K562 (cell line): ENCODE data around the gene C16orf96. TPM values are rescaled to one million over a fixed set of nuclear protein-coding genes. Genes with fewer than 3 reads are reported as not detected.

ENCODE experiments used
- ARNT ChIP-seq, 2 experiments: fragments of 450-650 bp; IDR thresholded peaks; 2 replicates each; pipeline ENCODE4 v1.6.1; 2016; ENCODE audit warnings: mild to moderate bottlenecking in 1 of 2
- BHLHE40 ChIP-seq: IDR thresholded peaks from 2 replicates; pipeline ENCODE4 v1.6.1; 2011; ENCODE audit warnings: low read length, improper control_type of control experiment
- C11orf30 ChIP-seq: fragments of 450-650 bp; IDR thresholded peaks from 2 replicates; pipeline ENCODE4 v1.6.1; 2016; ENCODE audit warnings: low read depth, mild to moderate bottlenecking
- FOXM1 ChIP-seq, 2 experiments: fragments of 450-650 bp in 1 of 2; sonication (generic) in 1 of 2; formaldehyde crosslinking in 1 of 2; IDR thresholded peaks; 2 replicates each; pipeline versions ENCODE4 v1.6.1 to v1.9.0; 2017 to 2022; ENCODE audit warnings: low read depth in 2 of 2, mild to moderate bottlenecking in 2 of 2, missing genetic modification reagents in 1 of 2, moderate library complexity in 1 of 2
- MYBL2 ChIP-seq, 2 experiments: fragments of 450-650 bp in 1 of 2; sonication (generic) in 1 of 2; formaldehyde crosslinking in 1 of 2; IDR thresholded peaks; 2 replicates each; pipeline versions ENCODE4 v1.6.1 to v1.8.1; 2017 to 2022; ENCODE audit warnings: borderline replicate concordance in 1 of 2, inconsistent platforms in 1 of 2, low read depth in 1 of 2, mild to moderate bottlenecking in 1 of 2, missing genetic modification reagents in 1 of 2, moderate library complexity in 1 of 2
- PML ChIP-seq: IDR thresholded peaks from 2 replicates; pipeline ENCODE4 v1.6.1; 2012; ENCODE audit warnings: low read length, inconsistent platforms
- RCOR1 ChIP-seq, 2 experiments: IDR thresholded peaks; 2 replicates each; pipeline ENCODE4 v1.6.1; 2012; ENCODE audit warnings: low read depth in 2 of 2, low read length in 2 of 2, borderline replicate concordance in 1 of 2, improper control_type of control experiment in 1 of 2
- SREBF1 ChIP-seq: fragments of 150-350 bp; IDR thresholded peaks from 2 replicates; pipeline ENCODE4 v1.6.1; 2014; ENCODE audit warnings: antibody characterized with exemption, low read depth, low read length, borderline replicate concordance
- SRF ChIP-seq, 2 experiments: fragments of 250-450, 450-650 bp in 1 of 2; sonication (Bioruptor Pico) in 1 of 2; sonication (generic) in 1 of 2; formaldehyde crosslinking; IDR thresholded peaks; 2 replicates each; pipeline versions ENCODE4 v1.5.0 to v1.5.1; 2020 to 2022; ENCODE audit warnings: mild to moderate bottlenecking in 1 of 2, missing genetic modification reagents in 1 of 2
- SRSF7 ChIP-seq: fragments of 200-400 bp; formaldehyde crosslinking; optimal IDR thresholded peaks from 2 replicates; pipeline ENCODE3; 2017; ENCODE audit warnings: mild to moderate bottlenecking, low read depth, low read length
- ZC3H8 ChIP-seq: fragments of 450-650 bp; IDR thresholded peaks from 2 replicates; pipeline ENCODE4 v1.6.1; 2017
- ZNF696 ChIP-seq: fragments of 250-450 bp; sonication (Bioruptor Pico); conservative IDR thresholded peaks from 2 replicates; pipeline ENCODE4 v1.4.0; 2020; ENCODE audit warnings: mild to moderate bottlenecking, moderate library complexity
- ZNF699 ChIP-seq: fragments of 250-450 bp; sonication (Bioruptor Pico); IDR thresholded peaks from 2 replicates; pipeline ENCODE4 v1.8.0; 2021; ENCODE audit warnings: mild to moderate bottlenecking, moderate library complexity; ENCODE audit not compliant: insufficient replicate concordance
- ZNF766 ChIP-seq: fragments of 200-800 bp; sonication (Bioruptor generic); conservative IDR thresholded peaks from 2 replicates; pipeline ENCODE4 v1.6.1; 2016; ENCODE audit warnings: missing genetic modification characterization, missing compliant biosample characterization
- ZNF780A ChIP-seq: fragments of 250-450 bp; sonication (Bioruptor Pico); IDR thresholded peaks from 2 replicates; pipeline ENCODE4 v1.5.0; 2021; ENCODE audit warnings: mild to moderate bottlenecking
- polyA plus RNA-seq, 8 experiments: library from polyadenylated mRNA; depleted of rRNA in 4 of 8; stranded (reverse) in 5 of 8; unstranded in 3 of 8; fragments of >200 nt; fragmentation: Nextera tagmentation in 2 of 8; fragmentation: Illumina TruSeq in 1 of 8; extraction: Ambion mirVana in 2 of 8; extraction: Trizol in 1 of 8; gene quantifications; 2 replicates each; pipeline versions ENCODE4 v1.2.1 to v1.2.3, GENCODE V29; 2011 to 2014; ENCODE audit warnings: inconsistent platforms in 1 of 8, missing spikeins in 1 of 8
- total RNA-seq, 7 experiments: library from RNA; depleted of rRNA in 6 of 7; stranded (reverse); fragments of >200 nt in 6 of 7; fragmentation: Illumina TruSeq in 2 of 7; extraction: Trizol in 2 of 7; gene quantifications; 2 replicates each; pipeline versions ENCODE4 v1.2.1 to v1.2.3, GENCODE V29; 2011 to 2021; ENCODE audit warnings: low replicate concordance in 1 of 7
- TF ChIP-seq, protein P1 (sequence below), 2 experiments: fragments of 450-650 bp in 1 of 2; sonication (generic) in 1 of 2; formaldehyde crosslinking in 1 of 2; IDR thresholded peaks; 2 replicates each; pipeline versions ENCODE4 v1.7.1 to v1.9.0; 2016 to 2022; ENCODE audit warnings: inconsistent platforms in 1 of 2, mild to moderate bottlenecking in 1 of 2, missing genetic modification reagents in 1 of 2
- TF ChIP-seq, protein P2 (sequence below): fragments of 450-650 bp; IDR thresholded peaks from 2 replicates; pipeline ENCODE4 v1.6.1; 2016; ENCODE audit warnings: missing biosample characterization, missing genetic modification characterization

Gene C16orf96
- total and polyA plus RNA-seq, 9 of the 15 experiments (the other 6 are each of a cell fraction or from before 2014, with no cell fraction given) = not detected

DNA sequence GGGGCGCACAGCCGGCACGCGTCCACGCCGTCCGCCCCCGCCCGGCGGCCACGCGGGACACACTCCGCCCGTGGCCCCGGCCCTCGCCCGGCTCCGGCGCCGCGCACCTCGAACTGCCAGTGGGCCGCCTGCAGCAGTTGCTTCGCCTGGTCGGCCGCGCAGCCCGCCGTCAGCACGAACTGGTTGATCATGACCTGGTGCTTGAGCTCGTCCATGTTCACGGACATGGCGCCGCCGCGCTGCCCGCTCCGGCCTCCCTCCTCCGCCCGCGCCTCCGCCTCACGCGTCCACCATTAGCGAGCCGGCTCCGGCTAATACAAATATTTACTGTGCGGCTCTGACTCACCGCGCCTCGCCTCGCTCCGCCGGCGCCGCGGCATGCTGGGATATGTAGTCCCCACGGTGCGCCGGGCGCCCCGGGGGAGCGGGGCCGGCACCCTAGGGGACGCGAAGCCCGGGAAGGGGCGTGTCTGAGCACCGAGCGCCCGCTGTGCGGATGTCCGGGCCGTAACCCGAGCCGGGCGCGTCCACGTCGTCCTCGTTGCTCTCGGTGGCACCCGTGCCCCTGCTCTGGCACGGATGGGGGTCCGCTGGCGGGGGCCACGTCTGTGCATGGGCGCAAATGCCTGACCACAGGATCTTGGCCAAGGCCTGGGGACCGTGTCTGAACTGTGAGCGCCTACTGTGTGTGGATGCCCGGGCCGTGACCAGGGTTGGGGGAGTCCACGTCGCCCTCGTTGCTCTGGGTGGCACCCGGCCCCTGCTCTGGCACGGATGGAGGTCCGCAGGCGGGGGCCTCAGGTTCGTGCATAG lies 58.6 kb downstream of the C16orf96 start, which contains the start of gene UBALD1 (continued):
- TF ChIP-seq, protein P1, sequence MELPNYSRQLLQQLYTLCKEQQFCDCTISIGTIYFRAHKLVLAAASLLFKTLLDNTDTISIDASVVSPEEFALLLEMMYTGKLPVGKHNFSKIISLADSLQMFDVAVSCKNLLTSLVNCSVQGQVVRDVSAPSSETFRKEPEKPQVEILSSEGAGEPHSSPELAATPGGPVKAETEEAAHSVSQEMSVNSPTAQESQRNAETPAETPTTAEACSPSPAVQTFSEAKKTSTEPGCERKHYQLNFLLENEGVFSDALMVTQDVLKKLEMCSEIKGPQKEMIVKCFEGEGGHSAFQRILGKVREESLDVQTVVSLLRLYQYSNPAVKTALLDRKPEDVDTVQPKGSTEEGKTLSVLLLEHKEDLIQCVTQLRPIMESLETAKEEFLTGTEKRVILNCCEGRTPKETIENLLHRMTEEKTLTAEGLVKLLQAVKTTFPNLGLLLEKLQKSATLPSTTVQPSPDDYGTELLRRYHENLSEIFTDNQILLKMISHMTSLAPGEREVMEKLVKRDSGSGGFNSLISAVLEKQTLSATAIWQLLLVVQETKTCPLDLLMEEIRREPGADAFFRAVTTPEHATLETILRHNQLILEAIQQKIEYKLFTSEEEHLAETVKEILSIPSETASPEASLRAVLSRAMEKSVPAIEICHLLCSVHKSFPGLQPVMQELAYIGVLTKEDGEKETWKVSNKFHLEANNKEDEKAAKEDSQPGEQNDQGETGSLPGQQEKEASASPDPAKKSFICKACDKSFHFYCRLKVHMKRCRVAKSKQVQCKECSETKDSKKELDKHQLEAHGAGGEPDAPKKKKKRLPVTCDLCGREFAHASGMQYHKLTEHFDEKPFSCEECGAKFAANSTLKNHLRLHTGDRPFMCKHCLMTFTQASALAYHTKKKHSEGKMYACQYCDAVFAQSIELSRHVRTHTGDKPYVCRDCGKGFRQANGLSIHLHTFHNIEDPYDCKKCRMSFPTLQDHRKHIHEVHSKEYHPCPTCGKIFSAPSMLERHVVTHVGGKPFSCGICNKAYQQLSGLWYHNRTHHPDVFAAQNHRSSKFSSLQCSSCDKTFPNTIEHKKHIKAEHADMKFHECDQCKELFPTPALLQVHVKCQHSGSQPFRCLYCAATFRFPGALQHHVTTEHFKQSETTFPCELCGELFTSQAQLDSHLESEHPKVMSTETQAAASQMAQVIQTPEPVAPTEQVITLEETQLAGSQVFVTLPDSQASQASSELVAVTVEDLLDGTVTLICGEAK (IDR thresholded peaks at IDR 0.05) = peak; percentile 83
- TF ChIP-seq, protein P1 (CRISPR knock-in tag; IDR thresholded peaks at IDR 0.05) = no peak
- TF ChIP-seq BHLHE40 (peak; percentile 65), ZNF780A (no peak), ARNT (IDR thresholded peaks at IDR 0.05) (no peak), ZNF699 (no peak), ZNF766 (CRISPR knock-in tag) (0 out of 2 replicates have a peak, but pooled peaks have one; percentile 30), SRF (CRISPR knock-in tag; IDR thresholded peaks at IDR 0.05) (peak in 1 of 2 experiments; percentile 88; a peak in 1 of 4 replicates), SREBF1 (no peak), PML (peak; percentile 30; the same call in 1 of the 2 replicates), SRSF7 (no peak), ZC3H8 (no peak), RCOR1 (IDR thresholded peaks at IDR 0.05; ENCODE audit: borderline replicate concordance in 1 of 2, low read depth in 2 of 2, low read length in 2 of 2) (peak in 1 of 2 experiments; percentile 44; a peak in 1 of 4 replicates), MYBL2 (IDR thresholded peaks at IDR 0.05; ENCODE audit: low read depth) (no peak), MYBL2 (CRISPR knock-in tag; IDR thresholded peaks at IDR 0.05; ENCODE audit: borderline replicate concordance) (no peak), ZNF696 (no peak), C11orf30 (no peak), FOXM1 (IDR thresholded peaks at IDR 0.05; ENCODE audit: low read depth) (no peak), FOXM1 (CRISPR knock-in tag; IDR thresholded peaks at IDR 0.05; ENCODE audit: low read depth) (no peak; the same call in 1 of the 2 replicates)
- TF ChIP-seq, protein P2, sequence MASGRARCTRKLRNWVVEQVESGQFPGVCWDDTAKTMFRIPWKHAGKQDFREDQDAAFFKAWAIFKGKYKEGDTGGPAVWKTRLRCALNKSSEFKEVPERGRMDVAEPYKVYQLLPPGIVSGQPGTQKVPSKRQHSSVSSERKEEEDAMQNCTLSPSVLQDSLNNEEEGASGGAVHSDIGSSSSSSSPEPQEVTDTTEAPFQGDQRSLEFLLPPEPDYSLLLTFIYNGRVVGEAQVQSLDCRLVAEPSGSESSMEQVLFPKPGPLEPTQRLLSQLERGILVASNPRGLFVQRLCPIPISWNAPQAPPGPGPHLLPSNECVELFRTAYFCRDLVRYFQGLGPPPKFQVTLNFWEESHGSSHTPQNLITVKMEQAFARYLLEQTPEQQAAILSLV (tag) = no peak
